Right renal pelvis (tissue), 4 donors: ENCODE data around the gene CENPX. TPM values are rescaled to one million over a fixed set of nuclear protein-coding genes. Genes with fewer than 3 reads are reported as not detected.

Source experiments
- DNase-seq, 4 donors: peaks; one replicate each; pipeline ENCODE4 v3.0.0-alpha.2; 2013; ENCODE audit warnings: low read depth in 4 of 4, low spot score in 3 of 4, missing footprints in 1 of 4
- polyA plus RNA-seq, 4 donors: library from polyadenylated mRNA; unstranded; fragments of 120-200 nt; gene quantifications; one replicate each; pipeline ENCODE4 v1.2.1, GENCODE V29; 2013; ENCODE audit not compliant: insufficient read length in 4 of 4

Gene CENPX
- polyA plus RNA-seq, 4 donors = 37.9 to 49.6 (median 41.8) TPM

GRCh38 chr17:82055965-82056728 lies 33.5 kb upstream of the CENPX start:
- no peak for DNase-seq

GRCh38 chr17:82055023-82055964 lies 32.6 kb upstream of the CENPX start:
- DNase-seq = no peak

GRCh38 chr17:82054351-82055022 lies 31.8 kb upstream of the CENPX start:
- no peak for DNase-seq

GRCh38 chr17:82053556-82054263 lies 31.0 kb upstream of the CENPX start:
- no peak for DNase-seq

- DNase-seq = no peak
These were observed 30.5 kb upstream of the CENPX start for GRCh38 chr17:82053130-82053529.

- DNase-seq = no peak
These were observed 30.0 kb upstream of the CENPX start for GRCh38 chr17:82052638-82053059.

- DNase-seq = peak in 1 of 4 donors; percentile 36
These were observed 29.3 kb upstream of the CENPX start, which contains the start of the genes GPS1 and RFNG for GRCh38 chr17:82051776-82052637. TSS of gene GPS1 (plus strand) at chr17:82051898. CDS start at chr17:82051932, 34 bp downstream. TSS of gene RFNG (minus strand) at chr17:82051811. CDS start at chr17:82051766, 45 bp downstream.

GRCh38 chr17:82050761-82051641 lies 28.3 kb upstream of the CENPX start:
- no peak for DNase-seq

- DNase-seq = no peak
These were observed 27.6 kb upstream of the CENPX start for GRCh38 chr17:82050152-82050760.

GRCh38 chr17:82049521-82049971 lies 26.9 kb upstream of the CENPX start:
- DNase-seq = no peak

GRCh38 chr17:82049106-82049505 lies 26.4 kb upstream of the CENPX start:
- no peak for DNase-seq

- DNase-seq = no peak
These were observed 25.9 kb upstream of the CENPX start for GRCh38 chr17:82048571-82048971.

- no peak for DNase-seq
These were observed 25.4 kb upstream of the CENPX start for GRCh38 chr17:82047914-82048570.

GRCh38 chr17:82047379-82047778 lies 24.7 kb upstream of the CENPX start:
- no peak for DNase-seq

- no peak for DNase-seq
These were observed 24.2 kb upstream of the CENPX start for GRCh38 chr17:82046903-82047302.

- no peak for DNase-seq
These were observed 23.3 kb upstream of the CENPX start for GRCh38 chr17:82045936-82046484.

GRCh38 chr17:82043507-82043906 lies 20.8 kb upstream of the CENPX start:
- no peak for DNase-seq
